ENCODE results near the gene SRGAP2C.
"Not testable (repeated sequence)": the region's sequence is repeated elsewhere in the genome, so short reads cannot be mapped to it uniquely, and the experiment has no call there.

The SRGAP2C gene

DNA sequence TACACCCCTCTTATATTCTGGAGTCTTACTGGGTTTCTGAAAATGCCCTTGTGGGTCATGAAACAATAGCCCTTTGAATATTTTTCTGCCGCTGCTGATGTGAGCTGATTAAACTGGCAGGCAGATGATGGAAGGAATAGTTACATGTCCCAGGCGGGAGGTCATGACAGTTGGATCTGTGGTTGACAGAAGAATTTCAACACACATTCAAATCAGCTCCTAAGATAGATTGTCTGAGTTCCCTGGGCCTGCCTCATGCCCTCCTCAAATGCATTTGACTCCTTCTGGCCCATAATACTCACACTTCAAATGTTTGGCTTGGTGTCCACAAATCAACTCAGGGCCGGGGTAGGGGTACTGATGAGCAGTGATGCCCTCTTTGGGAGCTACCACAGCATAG is 161.9 kb downstream of the SRGAP2C start:
- DNase-seq, result not testable (repeated sequence)

GRCh38 chr1:121347476-121347875 is 162.7 kb downstream of the SRGAP2C start:
- not testable (repeated sequence) for DNase-seq

GRCh38 chr1:121348115-121348514 is 163.3 kb downstream of the SRGAP2C start:
- DNase-seq, result not testable (repeated sequence)

DNA sequence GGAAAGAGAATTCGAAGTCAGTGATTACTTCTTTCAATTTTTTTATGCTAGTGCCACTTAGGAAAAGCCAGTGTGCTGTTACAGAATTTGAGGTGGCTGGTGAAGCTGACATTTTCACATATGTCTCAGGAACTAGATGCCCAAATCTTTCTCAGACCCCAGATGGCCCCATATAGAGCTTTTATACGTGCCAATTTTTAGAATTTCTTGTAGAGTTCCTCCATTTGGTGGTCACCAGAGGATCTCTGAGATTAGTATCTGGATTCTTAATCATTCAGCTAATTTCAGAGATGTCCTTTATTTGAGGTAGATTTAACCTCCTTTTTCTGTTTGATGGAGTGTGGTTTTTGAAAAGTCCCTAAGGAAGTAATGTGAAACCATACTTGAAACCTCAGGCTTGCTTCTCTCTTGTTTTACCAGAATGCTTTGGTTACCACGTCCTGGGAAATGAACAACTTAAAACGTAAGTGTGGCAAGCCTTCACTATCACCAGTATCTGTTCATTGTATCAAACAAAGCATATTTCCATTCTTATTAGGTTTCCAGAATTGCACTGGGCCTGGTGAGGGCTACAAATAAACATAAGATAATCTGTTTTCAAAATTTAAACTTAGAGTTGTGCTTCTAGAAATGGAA is 164.7 kb downstream of the SRGAP2C start:
- not testable (repeated sequence) for DNase-seq

DNA sequence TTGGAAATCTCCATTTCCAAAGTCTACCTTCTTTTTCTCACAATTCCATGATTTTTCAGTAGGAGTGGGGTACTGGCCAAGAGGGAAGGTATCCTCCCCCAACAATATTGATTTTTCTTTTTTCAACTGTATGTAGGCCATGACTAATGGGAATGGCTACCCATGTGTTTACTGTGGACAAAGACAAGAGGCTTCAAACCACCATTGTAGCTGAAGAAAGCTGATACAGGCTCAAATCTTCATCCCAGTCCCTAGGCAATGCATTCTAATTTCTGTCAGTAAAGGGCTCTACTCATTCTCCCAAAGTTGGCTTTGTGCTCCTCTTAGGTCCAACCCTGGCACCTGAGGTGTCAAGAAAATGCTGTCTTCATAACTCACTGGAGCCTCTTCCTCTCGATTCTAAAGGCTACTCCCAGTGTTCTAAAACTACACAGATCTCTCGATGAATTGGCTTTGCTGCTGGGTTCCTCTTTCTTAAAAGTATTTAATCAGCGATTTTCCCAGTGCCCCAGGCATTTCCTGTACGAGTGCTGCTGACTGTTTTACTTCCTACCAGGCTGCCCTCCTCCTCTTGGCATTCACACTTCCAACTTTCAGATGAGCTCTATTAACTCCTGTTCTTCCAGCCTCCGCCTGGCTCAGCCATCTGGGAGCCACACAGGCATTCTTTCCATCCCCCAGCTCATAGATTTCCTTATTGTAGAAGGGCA is 171.1 kb downstream of the SRGAP2C start:
- not testable (repeated sequence) for DNase-seq

- not testable (repeated sequence) for DNase-seq
Observed at GRCh38 chr1:121356819-121357218, 172.0 kb downstream of the SRGAP2C start.

GRCh38 chr1:121360531-121360930 is 175.8 kb downstream of the SRGAP2C start:
- DNase-seq, result not testable (repeated sequence)

GRCh38 chr1:121361451-121362233 is 176.9 kb downstream of the SRGAP2C start:
- not testable (repeated sequence) for DNase-seq

GRCh38 chr1:121362234-121362883 is 177.6 kb downstream of the SRGAP2C start:
- not testable (repeated sequence) for DNase-seq

DNA sequence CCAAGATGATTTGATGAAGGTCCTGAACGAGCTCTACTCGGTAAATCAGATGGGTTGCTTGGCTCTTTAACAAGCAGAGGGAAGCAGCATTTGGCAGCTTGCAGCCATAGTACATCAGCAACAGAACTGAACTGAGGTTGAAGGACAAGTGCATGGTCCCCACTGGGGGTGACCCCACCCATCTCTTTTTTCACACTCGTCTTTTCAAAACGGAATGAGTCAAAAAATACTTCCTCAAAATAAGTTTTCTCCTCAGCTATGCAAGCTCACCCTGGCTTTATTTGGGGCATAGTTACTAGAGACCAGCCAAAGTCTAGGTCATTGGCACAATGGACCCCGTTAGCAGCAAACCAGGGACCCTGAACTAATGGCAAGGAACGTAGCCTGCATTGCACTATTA is 180.5 kb downstream of the SRGAP2C start:
- DNase-seq, result not testable (repeated sequence)

DNA sequence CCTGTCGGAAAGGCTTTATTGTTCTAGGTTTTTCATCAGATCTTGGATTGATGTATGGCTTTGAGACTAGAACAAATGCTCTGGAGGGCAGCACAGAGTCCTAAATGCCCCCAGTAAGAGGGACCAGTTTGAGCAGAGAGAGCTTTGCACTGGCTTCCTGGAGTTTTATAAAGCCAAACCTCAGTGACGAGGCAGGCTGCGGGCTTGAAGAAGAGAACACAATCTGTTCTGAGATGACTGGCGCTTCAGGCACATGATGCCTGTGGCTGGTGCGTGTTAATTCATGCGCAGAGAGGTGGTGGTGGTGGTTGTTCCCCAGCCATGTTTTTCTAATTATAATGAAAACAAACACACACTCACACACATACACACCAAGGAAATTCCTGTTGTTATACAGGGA is 180.9 kb downstream of the SRGAP2C start:
- not testable (repeated sequence) for DNase-seq

DNA sequence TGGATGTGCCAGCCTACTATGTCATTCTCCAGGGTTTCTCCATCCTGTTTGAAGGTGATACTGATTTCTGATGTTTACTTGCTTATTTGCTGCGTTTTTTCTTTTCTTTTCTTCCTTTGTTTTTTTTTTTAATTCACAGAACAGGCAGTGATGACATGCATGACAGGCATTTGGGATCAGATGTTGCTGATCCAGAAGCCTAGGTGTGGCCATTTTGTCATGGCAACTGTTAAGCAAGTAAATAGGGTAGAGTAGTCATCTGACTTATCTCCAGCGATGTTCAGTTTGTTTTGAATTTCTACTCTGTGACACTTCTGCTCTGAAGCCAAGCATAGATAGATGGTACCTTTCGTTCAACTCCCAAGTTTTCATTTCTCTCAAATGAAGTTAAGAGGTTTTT is 181.4 kb downstream of the SRGAP2C start:
- DNase-seq, result not testable (repeated sequence)

- not testable (repeated sequence) for DNase-seq
Observed at GRCh38 chr1:121368910-121369309, 184.1 kb downstream of the SRGAP2C start.

- DNase-seq, result not testable (repeated sequence)
Observed at GRCh38 chr1:121369959-121370358, 185.2 kb downstream of the SRGAP2C start.

- DNase-seq, result not testable (repeated sequence)
Observed at GRCh38 chr1:121374851-121375367, 190.1 kb downstream of the SRGAP2C start.

DNA sequence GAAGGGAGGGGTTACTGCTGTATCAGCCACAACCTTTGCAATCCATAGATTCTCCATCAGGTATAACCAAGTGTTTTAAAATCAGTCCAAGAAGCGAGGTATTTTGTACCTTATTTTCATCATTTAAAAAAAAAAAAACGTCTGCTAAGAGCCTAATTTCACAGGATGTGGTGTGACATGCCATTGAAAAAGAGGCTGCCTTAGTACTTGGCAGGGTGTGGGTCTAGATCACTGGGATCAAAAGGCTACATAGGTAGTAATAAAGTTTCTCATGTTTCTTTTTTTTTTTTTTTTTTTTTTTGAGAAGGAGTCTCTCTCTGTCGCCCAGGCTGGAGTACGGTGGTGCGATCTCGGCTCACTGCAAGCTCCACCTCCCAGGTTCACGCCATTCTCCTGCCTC is 192.2 kb downstream of the SRGAP2C start:
- not testable (repeated sequence) for DNase-seq

- DNase-seq, result not testable (repeated sequence)
Observed at GRCh38 chr1:121378757-121379156, 194.0 kb downstream of the SRGAP2C start.

- DNase-seq, result not testable (repeated sequence)
Observed at GRCh38 chr1:121384754-121385153, 200.0 kb downstream of the SRGAP2C start.

DNA sequence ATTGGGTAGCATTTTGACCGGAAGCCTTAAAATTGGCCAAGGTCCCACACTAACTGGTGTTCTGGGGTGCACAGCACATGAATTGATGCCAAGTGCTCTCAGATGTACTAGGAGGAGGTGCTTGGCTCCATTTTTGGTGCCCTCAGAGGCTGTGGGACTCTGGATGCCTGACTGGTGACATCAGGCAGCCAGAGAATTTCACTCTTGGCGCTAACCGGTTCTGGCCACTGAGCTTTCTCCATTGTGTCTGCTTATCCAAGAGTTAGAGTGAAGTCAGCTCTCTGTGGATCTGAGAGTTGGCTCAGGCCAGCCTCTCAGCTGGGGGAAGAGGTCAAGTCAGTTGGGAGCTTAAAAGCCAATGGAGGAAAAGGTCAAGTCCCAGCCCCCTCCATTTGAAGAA is 200.4 kb downstream of the SRGAP2C start:
- not testable (repeated sequence) for DNase-seq

GRCh38 chr1:121385563-121386288 is 201.0 kb downstream of the SRGAP2C start:
- DNase-seq, result not testable (repeated sequence)

DNA sequence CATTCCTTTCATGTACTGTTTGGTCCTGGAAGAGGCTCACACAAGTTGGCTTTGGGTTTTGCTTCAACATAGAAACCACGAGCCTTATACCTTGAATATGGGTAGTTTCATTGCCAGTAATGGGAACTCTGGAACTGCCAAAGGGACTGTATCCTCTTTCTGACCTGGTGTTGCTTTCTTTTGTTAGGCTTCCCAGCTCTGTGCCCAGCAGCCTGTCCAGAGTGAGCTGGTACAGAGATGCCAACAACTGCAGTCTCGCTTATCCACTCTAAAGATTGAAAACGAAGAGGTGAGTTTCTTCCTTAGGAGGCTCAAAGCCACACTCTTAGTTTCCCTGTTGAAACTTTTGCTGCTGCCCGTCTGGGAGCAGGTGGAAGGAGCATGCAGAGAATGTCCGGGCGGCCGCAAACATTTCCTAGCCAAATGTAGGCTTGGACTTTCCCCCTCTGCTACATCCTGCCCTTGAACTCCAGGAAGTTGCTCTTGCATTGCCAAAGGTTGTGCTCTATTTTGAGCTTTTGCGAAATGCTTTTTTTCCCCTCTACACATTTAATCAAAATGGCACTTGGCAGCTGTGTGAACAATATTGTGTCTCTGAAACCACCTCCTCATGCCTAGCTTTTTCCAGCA is 201.7 kb downstream of the SRGAP2C start:
- DNase-seq, result not testable (repeated sequence)
